GM12892 (cell line): ENCODE measurements around the gene NDRG4.

Experiments
- POLR2A ChIP-seq: IDR thresholded peaks from 2 replicates; pipeline ENCODE4 v1.6.1; 2011; ENCODE audit warnings: low read depth, low read length, control low read depth
- TAF1 ChIP-seq: IDR thresholded peaks from 2 replicates; pipeline ENCODE4 v1.6.1; 2011; ENCODE audit warnings: low read depth, mild to moderate bottlenecking, control low read depth, low read length, borderline replicate concordance

GRCh38 chr16:58467905-58468304 is 32.0 kb upstream of the NDRG4 start:
- TF ChIP-seq POLR2A (no peak), TAF1 (no peak)
